ENCODE data around the gene SH2D3C.
A peak's percentile ranks its signal among the peaks of the same experiment; 100 is the strongest.

The SH2D3C gene

DNA sequence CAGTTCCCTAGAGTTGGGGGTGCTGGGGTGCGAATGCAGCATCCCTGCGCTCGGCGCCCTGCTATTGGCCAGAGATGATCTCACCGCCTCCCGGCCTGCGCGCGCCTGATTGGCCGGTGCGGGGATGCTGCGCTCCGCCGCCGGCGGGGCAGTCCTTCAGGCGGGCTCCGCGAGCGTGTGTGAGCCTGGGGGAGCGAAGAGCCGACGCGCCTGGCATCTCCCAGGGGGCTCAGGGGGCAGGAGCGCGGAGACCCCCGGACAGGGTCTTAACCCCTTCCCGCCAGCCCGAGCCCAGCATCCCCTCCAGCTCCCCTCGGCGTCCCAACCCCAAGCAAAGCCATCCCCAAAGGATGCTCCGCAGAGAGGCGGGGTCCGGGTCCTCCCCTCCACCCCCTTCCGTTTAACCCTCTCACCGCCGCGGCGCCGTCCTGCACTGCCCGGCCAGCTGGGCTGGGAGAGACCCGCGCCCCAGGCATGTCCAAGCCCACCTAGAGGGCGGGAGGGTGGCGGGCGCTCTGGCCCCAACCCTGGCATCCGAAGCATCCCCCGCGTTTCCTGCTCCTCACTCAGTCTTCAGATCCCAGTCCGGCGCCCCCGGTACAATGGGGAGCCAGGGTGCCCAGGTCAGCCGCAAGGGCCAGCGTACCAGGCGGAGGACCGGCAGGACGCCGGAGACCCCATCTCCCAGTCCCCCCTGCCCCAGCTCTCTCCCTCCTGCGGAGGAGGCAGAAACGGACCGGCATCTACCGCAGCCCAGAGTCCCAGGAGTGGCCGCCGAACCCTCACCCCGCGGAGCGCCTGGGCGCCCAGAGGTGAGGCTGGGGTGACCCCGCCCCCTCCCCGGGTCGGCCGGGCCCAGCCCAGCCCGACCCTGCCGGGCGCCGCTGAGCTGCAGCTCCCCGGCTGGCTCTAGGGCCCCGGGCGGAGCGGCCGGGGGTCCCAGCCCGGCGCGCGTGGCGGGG, 24.1 kb downstream of the SH2D3C start (continued):
- TF ChIP-seq OVOL3 (tag by site-specific recombination; IDR thresholded peaks at IDR 0.05): no peak
- TF ChIP-seq ZBTB1 (tag by site-specific recombination; IDR thresholded peaks at IDR 0.05): no peak
- no peak for TF ChIP-seq OSR2 (tag by site-specific recombination; IDR thresholded peaks at IDR 0.05)
- TF ChIP-seq SP3 (tag by site-specific recombination; IDR thresholded peaks at IDR 0.05): peak; percentile 77
- TF ChIP-seq ZNF169 (tag by site-specific recombination; IDR thresholded peaks at IDR 0.05): no peak
- TF ChIP-seq ZNF366 (tag by site-specific recombination; conservative IDR thresholded peaks at IDR 0.05): no peak
- TF ChIP-seq, protein P1, sequence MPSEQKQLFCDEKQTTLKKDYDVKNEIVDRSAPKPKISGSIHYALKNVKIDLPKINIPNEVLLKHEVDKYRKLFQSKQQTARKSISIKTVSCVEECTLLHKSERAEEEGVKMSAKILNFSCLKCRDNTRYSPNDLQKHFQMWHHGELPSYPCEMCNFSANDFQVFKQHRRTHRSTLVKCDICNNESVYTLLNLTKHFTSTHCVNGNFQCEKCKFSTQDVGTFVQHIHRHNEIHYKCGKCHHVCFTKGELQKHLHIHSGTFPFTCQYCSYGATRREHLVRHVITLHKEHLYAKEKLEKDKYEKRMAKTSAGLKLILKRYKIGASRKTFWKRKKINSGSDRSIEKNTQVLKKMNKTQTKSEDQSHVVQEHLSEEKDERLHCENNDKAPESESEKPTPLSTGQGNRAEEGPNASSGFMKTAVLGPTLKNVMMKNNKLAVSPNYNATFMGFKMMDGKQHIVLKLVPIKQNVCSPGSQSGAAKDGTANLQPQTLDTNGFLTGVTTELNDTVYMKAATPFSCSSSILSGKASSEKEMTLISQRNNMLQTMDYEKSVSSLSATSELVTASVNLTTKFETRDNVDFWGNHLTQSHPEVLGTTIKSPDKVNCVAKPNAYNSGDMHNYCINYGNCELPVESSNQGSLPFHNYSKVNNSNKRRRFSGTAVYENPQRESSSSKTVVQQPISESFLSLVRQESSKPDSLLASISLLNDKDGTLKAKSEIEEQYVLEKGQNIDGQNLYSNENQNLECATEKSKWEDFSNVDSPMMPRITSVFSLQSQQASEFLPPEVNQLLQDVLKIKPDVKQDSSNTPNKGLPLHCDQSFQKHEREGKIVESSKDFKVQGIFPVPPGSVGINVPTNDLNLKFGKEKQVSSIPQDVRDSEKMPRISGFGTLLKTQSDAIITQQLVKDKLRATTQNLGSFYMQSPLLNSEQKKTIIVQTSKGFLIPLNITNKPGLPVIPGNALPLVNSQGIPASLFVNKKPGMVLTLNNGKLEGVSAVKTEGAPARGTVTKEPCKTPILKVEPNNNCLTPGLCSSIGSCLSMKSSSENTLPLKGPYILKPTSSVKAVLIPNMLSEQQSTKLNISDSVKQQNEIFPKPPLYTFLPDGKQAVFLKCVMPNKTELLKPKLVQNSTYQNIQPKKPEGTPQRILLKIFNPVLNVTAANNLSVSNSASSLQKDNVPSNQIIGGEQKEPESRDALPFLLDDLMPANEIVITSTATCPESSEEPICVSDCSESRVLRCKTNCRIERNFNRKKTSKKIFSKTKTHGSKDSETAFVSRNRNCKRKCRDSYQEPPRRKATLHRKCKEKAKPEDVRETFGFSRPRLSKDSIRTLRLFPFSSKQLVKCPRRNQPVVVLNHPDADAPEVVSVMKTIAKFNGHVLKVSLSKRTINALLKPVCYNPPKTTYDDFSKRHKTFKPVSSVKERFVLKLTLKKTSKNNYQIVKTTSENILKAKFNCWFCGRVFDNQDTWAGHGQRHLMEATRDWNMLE (tag by site-specific recombination; conservative IDR thresholded peaks at IDR 0.05; ENCODE audit: low read depth): no peak
- TF ChIP-seq, protein P2, sequence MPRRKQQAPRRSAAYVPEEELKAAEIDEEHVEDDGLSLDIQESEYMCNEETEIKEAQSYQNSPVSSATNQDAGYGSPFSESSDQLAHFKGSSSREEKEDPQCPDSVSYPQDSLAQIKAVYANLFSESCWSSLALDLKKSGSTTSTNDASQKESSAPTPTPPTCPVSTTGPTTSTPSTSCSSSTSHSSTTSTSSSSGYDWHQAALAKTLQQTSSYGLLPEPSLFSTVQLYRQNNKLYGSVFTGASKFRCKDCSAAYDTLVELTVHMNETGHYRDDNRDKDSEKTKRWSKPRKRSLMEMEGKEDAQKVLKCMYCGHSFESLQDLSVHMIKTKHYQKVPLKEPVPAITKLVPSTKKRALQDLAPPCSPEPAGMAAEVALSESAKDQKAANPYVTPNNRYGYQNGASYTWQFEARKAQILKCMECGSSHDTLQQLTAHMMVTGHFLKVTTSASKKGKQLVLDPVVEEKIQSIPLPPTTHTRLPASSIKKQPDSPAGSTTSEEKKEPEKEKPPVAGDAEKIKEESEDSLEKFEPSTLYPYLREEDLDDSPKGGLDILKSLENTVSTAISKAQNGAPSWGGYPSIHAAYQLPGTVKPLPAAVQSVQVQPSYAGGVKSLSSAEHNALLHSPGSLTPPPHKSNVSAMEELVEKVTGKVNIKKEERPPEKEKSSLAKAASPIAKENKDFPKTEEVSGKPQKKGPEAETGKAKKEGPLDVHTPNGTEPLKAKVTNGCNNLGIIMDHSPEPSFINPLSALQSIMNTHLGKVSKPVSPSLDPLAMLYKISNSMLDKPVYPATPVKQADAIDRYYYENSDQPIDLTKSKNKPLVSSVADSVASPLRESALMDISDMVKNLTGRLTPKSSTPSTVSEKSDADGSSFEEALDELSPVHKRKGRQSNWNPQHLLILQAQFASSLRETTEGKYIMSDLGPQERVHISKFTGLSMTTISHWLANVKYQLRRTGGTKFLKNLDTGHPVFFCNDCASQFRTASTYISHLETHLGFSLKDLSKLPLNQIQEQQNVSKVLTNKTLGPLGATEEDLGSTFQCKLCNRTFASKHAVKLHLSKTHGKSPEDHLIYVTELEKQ (tag by site-specific recombination; IDR thresholded peaks at IDR 0.05; ENCODE audit: borderline replicate concordance): no peak
- TF ChIP-seq, protein P3, sequence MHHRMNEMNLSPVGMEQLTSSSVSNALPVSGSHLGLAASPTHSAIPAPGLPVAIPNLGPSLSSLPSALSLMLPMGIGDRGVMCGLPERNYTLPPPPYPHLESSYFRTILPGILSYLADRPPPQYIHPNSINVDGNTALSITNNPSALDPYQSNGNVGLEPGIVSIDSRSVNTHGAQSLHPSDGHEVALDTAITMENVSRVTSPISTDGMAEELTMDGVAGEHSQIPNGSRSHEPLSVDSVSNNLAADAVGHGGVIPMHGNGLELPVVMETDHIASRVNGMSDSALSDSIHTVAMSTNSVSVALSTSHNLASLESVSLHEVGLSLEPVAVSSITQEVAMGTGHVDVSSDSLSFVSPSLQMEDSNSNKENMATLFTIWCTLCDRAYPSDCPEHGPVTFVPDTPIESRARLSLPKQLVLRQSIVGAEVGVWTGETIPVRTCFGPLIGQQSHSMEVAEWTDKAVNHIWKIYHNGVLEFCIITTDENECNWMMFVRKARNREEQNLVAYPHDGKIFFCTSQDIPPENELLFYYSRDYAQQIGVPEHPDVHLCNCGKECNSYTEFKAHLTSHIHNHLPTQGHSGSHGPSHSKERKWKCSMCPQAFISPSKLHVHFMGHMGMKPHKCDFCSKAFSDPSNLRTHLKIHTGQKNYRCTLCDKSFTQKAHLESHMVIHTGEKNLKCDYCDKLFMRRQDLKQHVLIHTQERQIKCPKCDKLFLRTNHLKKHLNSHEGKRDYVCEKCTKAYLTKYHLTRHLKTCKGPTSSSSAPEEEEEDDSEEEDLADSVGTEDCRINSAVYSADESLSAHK (tag by site-specific recombination; IDR thresholded peaks at IDR 0.05): no peak
- peak; percentile 54; the same call in 1 of the 2 replicates for TF ChIP-seq KLF1 (tag by site-specific recombination; IDR thresholded peaks at IDR 0.05)
- TF ChIP-seq ZNF23 (tag by site-specific recombination; IDR thresholded peaks at IDR 0.05; ENCODE audit: borderline replicate concordance): no peak
- TF ChIP-seq, protein P4, sequence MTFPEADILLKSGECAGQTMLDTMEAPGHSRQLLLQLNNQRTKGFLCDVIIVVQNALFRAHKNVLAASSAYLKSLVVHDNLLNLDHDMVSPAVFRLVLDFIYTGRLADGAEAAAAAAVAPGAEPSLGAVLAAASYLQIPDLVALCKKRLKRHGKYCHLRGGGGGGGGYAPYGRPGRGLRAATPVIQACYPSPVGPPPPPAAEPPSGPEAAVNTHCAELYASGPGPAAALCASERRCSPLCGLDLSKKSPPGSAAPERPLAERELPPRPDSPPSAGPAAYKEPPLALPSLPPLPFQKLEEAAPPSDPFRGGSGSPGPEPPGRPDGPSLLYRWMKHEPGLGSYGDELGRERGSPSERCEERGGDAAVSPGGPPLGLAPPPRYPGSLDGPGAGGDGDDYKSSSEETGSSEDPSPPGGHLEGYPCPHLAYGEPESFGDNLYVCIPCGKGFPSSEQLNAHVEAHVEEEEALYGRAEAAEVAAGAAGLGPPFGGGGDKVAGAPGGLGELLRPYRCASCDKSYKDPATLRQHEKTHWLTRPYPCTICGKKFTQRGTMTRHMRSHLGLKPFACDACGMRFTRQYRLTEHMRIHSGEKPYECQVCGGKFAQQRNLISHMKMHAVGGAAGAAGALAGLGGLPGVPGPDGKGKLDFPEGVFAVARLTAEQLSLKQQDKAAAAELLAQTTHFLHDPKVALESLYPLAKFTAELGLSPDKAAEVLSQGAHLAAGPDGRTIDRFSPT (tag by site-specific recombination; IDR thresholded peaks at IDR 0.05): peak; percentile 41; the same call in 1 of the 2 replicates
- TF ChIP-seq ZNF501 (tag by site-specific recombination; IDR thresholded peaks at IDR 0.05): no peak
- TF ChIP-seq BCL11A (tag by site-specific recombination; IDR thresholded peaks at IDR 0.05; ENCODE audit: low read depth): peak; percentile 60; the same call in 1 of the 2 replicates
- no peak for TF ChIP-seq ZNF24 (tag by site-specific recombination; IDR thresholded peaks at IDR 0.05)
- TF ChIP-seq ZSCAN16 (tag by site-specific recombination; IDR thresholded peaks at IDR 0.05): no peak
- TF ChIP-seq ZNF274 (IDR thresholded peaks at IDR 0.05; ENCODE audit: low read length): no peak
- TF ChIP-seq ZNF274 (tag by site-specific recombination; IDR thresholded peaks at IDR 0.05; ENCODE audit: borderline replicate concordance): no peak
- no peak for TF ChIP-seq ZNF664 (tag by site-specific recombination; IDR thresholded peaks at IDR 0.05)
- no peak for TF ChIP-seq KLF7 (tag by site-specific recombination; IDR thresholded peaks at IDR 0.05; ENCODE audit: borderline replicate concordance)
- no peak for TF ChIP-seq ZNF138 (tag by site-specific recombination; IDR thresholded peaks at IDR 0.05; ENCODE audit: borderline replicate concordance)
- no peak for TF ChIP-seq ZNF155 (tag by site-specific recombination; IDR thresholded peaks at IDR 0.05)
- TF ChIP-seq, protein P5, sequence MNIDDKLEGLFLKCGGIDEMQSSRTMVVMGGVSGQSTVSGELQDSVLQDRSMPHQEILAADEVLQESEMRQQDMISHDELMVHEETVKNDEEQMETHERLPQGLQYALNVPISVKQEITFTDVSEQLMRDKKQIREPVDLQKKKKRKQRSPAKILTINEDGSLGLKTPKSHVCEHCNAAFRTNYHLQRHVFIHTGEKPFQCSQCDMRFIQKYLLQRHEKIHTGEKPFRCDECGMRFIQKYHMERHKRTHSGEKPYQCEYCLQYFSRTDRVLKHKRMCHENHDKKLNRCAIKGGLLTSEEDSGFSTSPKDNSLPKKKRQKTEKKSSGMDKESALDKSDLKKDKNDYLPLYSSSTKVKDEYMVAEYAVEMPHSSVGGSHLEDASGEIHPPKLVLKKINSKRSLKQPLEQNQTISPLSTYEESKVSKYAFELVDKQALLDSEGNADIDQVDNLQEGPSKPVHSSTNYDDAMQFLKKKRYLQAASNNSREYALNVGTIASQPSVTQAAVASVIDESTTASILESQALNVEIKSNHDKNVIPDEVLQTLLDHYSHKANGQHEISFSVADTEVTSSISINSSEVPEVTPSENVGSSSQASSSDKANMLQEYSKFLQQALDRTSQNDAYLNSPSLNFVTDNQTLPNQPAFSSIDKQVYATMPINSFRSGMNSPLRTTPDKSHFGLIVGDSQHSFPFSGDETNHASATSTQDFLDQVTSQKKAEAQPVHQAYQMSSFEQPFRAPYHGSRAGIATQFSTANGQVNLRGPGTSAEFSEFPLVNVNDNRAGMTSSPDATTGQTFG (tag by site-specific recombination; IDR thresholded peaks at IDR 0.05; ENCODE audit: borderline replicate concordance): no peak

All from HEK293 (cell line).